H1 (cell line): ENCODE measurements around the gene RAB3B. TPM values are rescaled to one million over a fixed set of nuclear protein-coding genes. Genes with fewer than 3 reads are reported as not detected.

Experiments
- CTCF ChIA-PET: fragments of 300-600 bp; sonication (Branson Sonifier 250); formaldehyde crosslinking; loops from one replicate; lab custom pipeline; 2021; ENCODE audit not compliant: partially characterized antibody; lab: Charles Lee
- POLR2A ChIA-PET: fragments of 300-600 bp; sonication (Branson Sonifier 250); formaldehyde crosslinking; loops from one replicate; lab custom pipeline; 2021; ENCODE audit warnings: inconsistent platforms; ENCODE audit not compliant: partially characterized antibody; lab: Charles Lee
- DNase-seq, 2 experiments: peaks; one replicate each; pipeline versions ENCODE4 v3.0.0 to v3.0.0-alpha.2; 2010 to 2022; ENCODE audit warnings: low spot score in 2 of 2, low read depth in 1 of 2, mixed read lengths in 1 of 2
- FAIRE-seq: peaks from 2 replicates; lab custom pipeline; 2011; peaks lifted over from hg19 to GRCh38; lab: Jason Lieb, UNC
- H2AFZ ChIP-seq: 2 replicates; pipeline ENCODE4 v1.8.1; 2012; ENCODE audit warnings: low read length, inconsistent platforms
- H2AK5ac ChIP-seq: 2 replicates; pipeline ENCODE4 v1.6.1; 2013; ENCODE audit warnings: low read depth, low read length
- H2BK120ac ChIP-seq: replicated peaks from 2 replicates; pipeline ENCODE3; 2013; ENCODE audit warnings: low read depth, low read length, inconsistent platforms
- H2BK12ac ChIP-seq: 2 replicates; pipeline ENCODE4 v1.6.1; 2013; ENCODE audit warnings: low read depth, low read length
- H2BK15ac ChIP-seq: 2 replicates; pipeline ENCODE4 v1.6.1; 2013; ENCODE audit warnings: low read length
- H2BK20ac ChIP-seq: 2 replicates; pipeline ENCODE4 v1.6.1; 2013; ENCODE audit warnings: low read length
- H2BK5ac ChIP-seq: 2 replicates; pipeline ENCODE4 v1.6.1; 2013; ENCODE audit warnings: low read depth, low read length
- H3K14ac ChIP-seq: 2 replicates; pipeline ENCODE4 v1.6.1; 2013; ENCODE audit warnings: inconsistent platforms; ENCODE audit not compliant: insufficient read length
- H3K18ac ChIP-seq: 2 replicates; pipeline ENCODE4 v1.6.1; 2013; ENCODE audit warnings: low read length; ENCODE audit errors: extremely low read depth
- H3K23ac ChIP-seq: 2 replicates; pipeline ENCODE4 v1.6.1; 2013; ENCODE audit warnings: inconsistent platforms; ENCODE audit not compliant: insufficient read length
- H3K23me2 ChIP-seq: 2 replicates; pipeline ENCODE4 v1.6.1; 2013; ENCODE audit warnings: low read depth, low read length
- H3K27ac ChIP-seq: 2 replicates; pipeline ENCODE4 v1.6.1; 2011; ENCODE audit warnings: low read depth, low read length, inconsistent platforms
- H3K27me3 ChIP-seq, 4 experiments: replicated peaks in 1 of 4; 1 replicate in 1 of 4; 2 replicates in 3 of 4; pipeline versions ENCODE4 v1.6.1 to v1.8.1; 2011 to 2013; ENCODE audit warnings: low read length in 3 of 4, mild to moderate bottlenecking in 3 of 4, inconsistent platforms in 2 of 4, mixed read lengths in 2 of 4, moderate library complexity in 1 of 4; ENCODE audit not compliant: control insufficient read depth in 3 of 4, insufficient read depth in 3 of 4; ENCODE audit errors: extremely low read depth in 1 of 4
- H3K36me3 ChIP-seq, 4 experiments: 2 replicates each; pipeline versions ENCODE4 v1.6.1 to v1.8.1; 2011 to 2013; ENCODE audit warnings: mild to moderate bottlenecking in 4 of 4, low read length in 3 of 4, moderate library complexity in 2 of 4, control low read depth in 1 of 4, inconsistent platforms in 1 of 4; ENCODE audit not compliant: insufficient read depth in 4 of 4, control insufficient read depth in 2 of 4
- H3K4ac ChIP-seq: replicated peaks from 2 replicates; pipeline ENCODE3; 2013; ENCODE audit warnings: low read length, low read depth, mixed read lengths, inconsistent platforms; ENCODE audit not compliant: insufficient read length
- H3K4me1 ChIP-seq, 4 experiments: replicated peaks in 1 of 4; 1 replicate in 1 of 4; 2 replicates in 3 of 4; pipeline versions ENCODE4 v1.6.1 to v1.8.1; 2011 to 2013; ENCODE audit warnings: low read length in 3 of 4, inconsistent platforms in 2 of 4, mixed read lengths in 1 of 4; ENCODE audit not compliant: insufficient read depth in 4 of 4, control insufficient read depth in 3 of 4
- H3K4me2 ChIP-seq, 2 experiments: 2 replicates each; pipeline versions ENCODE4 v1.6.1 to v1.8.1; 2011 to 2013; ENCODE audit warnings: low read depth in 2 of 2, low read length in 2 of 2, control low read depth in 1 of 2, inconsistent platforms in 1 of 2, mild to moderate bottlenecking in 1 of 2; ENCODE audit not compliant: insufficient read depth in 1 of 2
- H3K4me3 ChIP-seq, 4 experiments: fragments of 200-600, 300-600 bp in 1 of 4; sonication (generic), shearing (Covaris generic), sonication (Bioruptor Twin) in 1 of 4; 2 replicates each; pipeline versions ENCODE4 v1.5.1 to v1.8.1; 2011 to 2016; ENCODE audit warnings: low read length in 4 of 4, low read depth in 3 of 4, control low read depth in 2 of 4, inconsistent platforms in 2 of 4, mild to moderate bottlenecking in 2 of 4, mixed read lengths in 1 of 4, moderate library complexity in 1 of 4; ENCODE audit not compliant: insufficient read depth in 2 of 4; ENCODE audit errors: extremely low read depth in 1 of 4
- H3K56ac ChIP-seq: replicated peaks from 2 replicates; pipeline ENCODE3; 2013; ENCODE audit warnings: low read depth, mild to moderate bottlenecking, mixed read lengths, low read length, inconsistent platforms; ENCODE audit not compliant: insufficient read length
- H3K79me1 ChIP-seq: 2 replicates; pipeline ENCODE4 v1.6.1; 2013; ENCODE audit warnings: low read depth, low read length, control low read depth
- H3K79me2 ChIP-seq, 2 experiments: 2 replicates each; pipeline versions ENCODE4 v1.6.1 to v1.8.1; 2012 to 2013; ENCODE audit warnings: low read length in 2 of 2, mild to moderate bottlenecking in 2 of 2, inconsistent platforms in 1 of 2; ENCODE audit not compliant: insufficient read depth in 2 of 2, control insufficient read depth in 1 of 2
- H3K9ac ChIP-seq, 4 experiments: replicated peaks in 1 of 4; 1 replicate in 1 of 4; 2 replicates in 3 of 4; pipeline versions ENCODE4 v1.6.1 to v1.8.1; 2011 to 2013; ENCODE audit warnings: low read depth in 3 of 4, low read length in 3 of 4, control low read depth in 2 of 4, mild to moderate bottlenecking in 2 of 4, moderate library complexity in 2 of 4, inconsistent platforms in 1 of 4; ENCODE audit errors: extremely low read depth in 1 of 4
- H3K9me3 ChIP-seq, 2 experiments: 2 replicates each; pipeline versions ENCODE4 v1.6.1 to v1.8.1; 2012 to 2013; ENCODE audit warnings: mild to moderate bottlenecking in 2 of 2, moderate library complexity in 2 of 2, control low read depth in 1 of 2, inconsistent platforms in 1 of 2, low read depth in 1 of 2, low read length in 1 of 2, mixed read lengths in 1 of 2; ENCODE audit not compliant: insufficient read depth in 2 of 2
- H4K20me1 ChIP-seq, 2 experiments: replicated peaks in 1 of 2; 2 replicates each; pipeline versions ENCODE3 to v1.8.1; 2011 to 2013; ENCODE audit warnings: inconsistent platforms in 2 of 2, low read length in 2 of 2, mild to moderate bottlenecking in 1 of 2; ENCODE audit not compliant: insufficient read depth in 2 of 2, control insufficient read depth in 1 of 2
- H4K5ac ChIP-seq: 2 replicates; pipeline ENCODE4 v1.6.1; 2013; ENCODE audit warnings: low read length, low read depth, mixed read lengths, inconsistent platforms; ENCODE audit not compliant: insufficient read length
- H4K8ac ChIP-seq: 2 replicates; pipeline ENCODE4 v1.8.0; 2013; ENCODE audit warnings: mild to moderate bottlenecking, moderate library complexity, low read length, inconsistent platforms; ENCODE audit not compliant: insufficient read depth; ENCODE audit errors: extremely low read depth
- H4K91ac ChIP-seq: replicated peaks from 2 replicates; pipeline ENCODE3; 2013; ENCODE audit warnings: low read length, mixed read lengths, inconsistent platforms; ENCODE audit not compliant: insufficient read length
- BACH1 ChIP-seq: IDR thresholded peaks from 2 replicates; pipeline ENCODE4 v1.6.1; 2012; ENCODE audit warnings: low read length, improper control_type of control experiment
- CBX5 ChIP-seq: fragments of 300-800, 300-1000 bp; sonication (generic); IDR thresholded peaks from 2 replicates; pipeline ENCODE4 v1.7.1; 2016; ENCODE audit warnings: antibody characterized with exemption, low read length, low read depth
- CREB1 ChIP-seq: IDR thresholded peaks from 2 replicates; pipeline ENCODE4 v1.6.1; 2012; ENCODE audit warnings: inconsistent platforms
- EZH2 ChIP-seq: fragments of 200-600 bp; sonication (generic); IDR thresholded peaks from 2 replicates; pipeline ENCODE4 v1.7.1; 2012; ENCODE audit warnings: low read depth, mild to moderate bottlenecking, moderate library complexity, low read length, inconsistent platforms; ENCODE audit not compliant: severe bottlenecking
- HDAC6 ChIP-seq: IDR thresholded peaks from one replicate; pipeline ENCODE4 v1.7.1; 2012; ENCODE audit warnings: low read depth, mild to moderate bottlenecking, inconsistent platforms, low read length, moderate library complexity
- MAFK ChIP-seq: IDR thresholded peaks from 2 replicates; pipeline ENCODE4 v1.6.1; 2012; ENCODE audit warnings: low read depth, mild to moderate bottlenecking, improper control_type of control experiment, low read length
- RAD21 ChIP-seq, 2 experiments: IDR thresholded peaks in 1 of 2; conservative IDR thresholded peaks in 1 of 2; 2 replicates each; pipeline ENCODE4 v1.6.1; 2011; ENCODE audit warnings: low read depth in 2 of 2, low read length in 2 of 2, improper control_type of control experiment in 1 of 2, inconsistent platforms in 1 of 2, mild to moderate bottlenecking in 1 of 2, moderate library complexity in 1 of 2
- RFX5 ChIP-seq: IDR thresholded peaks from 2 replicates; pipeline ENCODE4 v1.6.1; 2011; ENCODE audit warnings: low read depth, low read length, improper control_type of control experiment, borderline replicate concordance
- WGBS, 2 experiments: shearing (Covaris generic) in 1 of 2; methylation state at CpG; one replicate each; pipeline versions ENCODE4 v1.1.6 to v1.1.7; 2013 to 2015; ENCODE audit warnings: low lambda C conversion rate in 2 of 2, mixed read lengths in 2 of 2, inconsistent platforms in 1 of 2, low coverage in 1 of 2, missing lambda C conversion rate in 1 of 2; ENCODE audit not compliant: insufficient replicate concordance in 2 of 2, insufficient coverage in 1 of 2, insufficient read length in 1 of 2; ENCODE audit errors: extremely low coverage in 1 of 2, missing lambda C conversion rate in 1 of 2; 5-methylcytosine and 5-hydroxymethylcytosine counted together
- polyA plus RNA-seq, 7 experiments: library from polyadenylated mRNA; depleted of rRNA in 3 of 7; stranded (reverse) in 5 of 7; unstranded in 2 of 7; fragments of >200 nt in 5 of 7; fragments of 200-250 nt in 2 of 7; gene quantifications; 1 replicate in 5 of 7; 2 replicates in 1 of 7; 4 replicates in 1 of 7; pipeline versions ENCODE4 v1.2.1 to v1.2.3, GENCODE V29; 2011 to 2013; ENCODE audit warnings: missing spikeins in 2 of 7, mixed read lengths in 2 of 7
- total RNA-seq: library from RNA; stranded (reverse); fragmentation: NEBNext Ultra II Directional; extraction: Animal tissue kit (Norgen Biotek cat#: 25700); gene quantifications from 2 replicates; pipeline ENCODE4 v1.2.1, GENCODE V29; 2021

The RAB3B gene
- total and polyA plus RNA-seq, 2 of the 8 experiments (the other 6 are each of a cell fraction or from before 2014, with no cell fraction given) = 12.5 to 36.8 TPM

DNA sequence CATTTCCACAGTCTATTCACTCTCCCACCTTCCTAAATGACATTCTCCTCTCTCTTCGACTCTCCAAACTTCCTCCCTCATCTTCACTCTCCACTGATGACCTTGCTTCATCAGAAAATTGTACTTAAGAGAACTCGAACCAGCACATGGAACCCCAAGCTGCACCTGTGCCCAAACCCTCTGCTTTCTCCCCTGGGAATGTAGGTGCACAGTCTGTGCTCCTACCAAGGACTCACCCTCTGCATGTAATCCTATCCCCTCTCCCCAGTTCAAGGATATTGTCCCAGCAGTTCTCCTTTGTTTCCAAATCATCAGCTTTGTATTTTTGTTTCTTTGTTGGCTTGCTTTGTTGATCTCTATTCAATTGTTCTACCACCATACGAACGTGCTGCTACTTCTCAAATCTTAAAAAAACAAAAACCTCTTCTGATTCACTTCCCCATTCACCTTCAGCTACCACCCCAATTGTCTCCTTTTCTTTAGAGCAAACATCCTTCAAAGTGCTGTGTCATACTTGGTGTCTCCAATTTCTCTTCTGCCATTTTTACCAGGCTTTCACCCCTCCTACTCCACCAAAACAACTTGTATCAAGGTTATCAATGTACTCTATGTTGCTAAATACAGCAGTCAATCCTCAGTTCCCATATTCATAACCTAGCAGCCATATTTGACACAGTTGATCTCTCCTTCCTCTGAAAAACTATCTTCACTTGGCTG lies 26.8 kb downstream of the RAB3B start:
- H2BK12ac ChIP-seq = peak overlapping the region; percentile 30; the same call in 1 of the 2 replicates
- no peak overlapping the region for H2BK120ac ChIP-seq
- H4K5ac ChIP-seq = no peak overlapping the region
- no peaks in the 10 kb centered on the region; the same call in 1 of the 2 replicates for H3K79me1 ChIP-seq
- H3K23me2 ChIP-seq = no peaks in the 10 kb centered on the region
- peak overlapping the region; percentile 22 for H4K91ac ChIP-seq
- peaks cover 5 to 44% (median 10%) of the 10 kb centered on the region in 4 experiments; a peak in 6 of 8 replicates for H3K36me3 ChIP-seq
- H3K56ac ChIP-seq = no peak overlapping the region
- H2BK20ac ChIP-seq = no peak overlapping the region
- H3K4ac ChIP-seq = no peak overlapping the region
- H3K18ac ChIP-seq = peak overlapping the region; percentile 62
- FAIRE-seq = no peak
- H3K4me3 ChIP-seq = no peak overlapping the region
- H3K4me1 ChIP-seq = peaks cover 0 to 7% (median 2%) of the 10 kb centered on the region in 4 experiments; a peak in 3 of 7 replicates
- no peaks in the 10 kb centered on the region for H4K20me1 ChIP-seq
- H3K23ac ChIP-seq = no peak overlapping the region
- 85 to 100% methylated on average over 3 to 4 of the region's 4 CpGs for WGBS, 2 experiments
- no peak overlapping the region for H2BK15ac ChIP-seq
- peak overlapping the region; percentile 71; the same call in 1 of the 2 replicates for H2BK5ac ChIP-seq
- no peak for DNase-seq
- CTCF ChIA-PET = interaction anchor here (0.6 to 2.0 kb wide), 3 partner anchors 17 to 39 kb away, joined by 3 to 7 read pairs (median 3); no protein-coding TSS in a partner anchor
- no peak overlapping the region for H3K27ac ChIP-seq
- H2AFZ ChIP-seq = no peak overlapping the region
- H3K14ac ChIP-seq = no peak overlapping the region
- TF ChIP-seq CREB1 = no peak
- TF ChIP-seq RAD21 (IDR thresholded peaks at IDR 0.05 in 1 of 2, conservative IDR thresholded peaks at IDR 0.05 in 1 of 2; ENCODE audit: low read depth in 2 of 2, low read length in 2 of 2) = no peak
- TF ChIP-seq EZH2 = no peak
- TF ChIP-seq CBX5 = no peak
- no peak for TF ChIP-seq HDAC6
- no peak for TF ChIP-seq RFX5
- 0 out of 2 replicates have a peak, but pooled peaks have one; percentile 16 for TF ChIP-seq MAFK
- TF ChIP-seq BACH1 = peak; percentile 76; the same call in 1 of the 2 replicates
- TF ChIP-seq, all 59 proteins: peak for 2
- Histone ChIP-seq H3K9me3 (no peaks in the 10 kb centered on the region), H3K79me2 (peaks cover 0 to 9% of the 10 kb centered on the region in 2 experiments; a peak in 1 of 4 replicates), H3K4me2 (peak overlapping the region in 1 of 2 experiments; percentile 30; a peak in 2 of 4 replicates), H4K8ac (no peak overlapping the region), H3K9ac (no peak overlapping the region), H2AK5ac (no peak overlapping the region), H3K27me3 (no peaks in the 10 kb centered on the region)
- POLR2A ChIA-PET = interaction anchor here (0.9 to 1.1 kb wide), 3 partner anchors 10 to 16 kb away, joined by 3 to 8 read pairs (median 3); no protein-coding TSS in a partner anchor
